ENCODE data around the gene GAB2.

- TF ChIP-seq CTCF (conservative IDR thresholded peaks at IDR 0.05; ENCODE audit: low read length) (no peak), EZH2phosphoT487 (IDR thresholded peaks at IDR 0.05; ENCODE audit: borderline replicate concordance, low read depth, low read length) (no peak)
These were observed 10.1 kb upstream of the GAB2 start for GRCh38 chr11:78427615-78428265.
